ENCODE measurements around the gene EDN3.

The EDN3 gene, protein sequence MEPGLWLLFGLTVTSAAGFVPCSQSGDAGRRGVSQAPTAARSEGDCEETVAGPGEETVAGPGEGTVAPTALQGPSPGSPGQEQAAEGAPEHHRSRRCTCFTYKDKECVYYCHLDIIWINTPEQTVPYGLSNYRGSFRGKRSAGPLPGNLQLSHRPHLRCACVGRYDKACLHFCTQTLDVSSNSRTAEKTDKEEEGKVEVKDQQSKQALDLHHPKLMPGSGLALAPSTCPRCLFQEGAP

DNA sequence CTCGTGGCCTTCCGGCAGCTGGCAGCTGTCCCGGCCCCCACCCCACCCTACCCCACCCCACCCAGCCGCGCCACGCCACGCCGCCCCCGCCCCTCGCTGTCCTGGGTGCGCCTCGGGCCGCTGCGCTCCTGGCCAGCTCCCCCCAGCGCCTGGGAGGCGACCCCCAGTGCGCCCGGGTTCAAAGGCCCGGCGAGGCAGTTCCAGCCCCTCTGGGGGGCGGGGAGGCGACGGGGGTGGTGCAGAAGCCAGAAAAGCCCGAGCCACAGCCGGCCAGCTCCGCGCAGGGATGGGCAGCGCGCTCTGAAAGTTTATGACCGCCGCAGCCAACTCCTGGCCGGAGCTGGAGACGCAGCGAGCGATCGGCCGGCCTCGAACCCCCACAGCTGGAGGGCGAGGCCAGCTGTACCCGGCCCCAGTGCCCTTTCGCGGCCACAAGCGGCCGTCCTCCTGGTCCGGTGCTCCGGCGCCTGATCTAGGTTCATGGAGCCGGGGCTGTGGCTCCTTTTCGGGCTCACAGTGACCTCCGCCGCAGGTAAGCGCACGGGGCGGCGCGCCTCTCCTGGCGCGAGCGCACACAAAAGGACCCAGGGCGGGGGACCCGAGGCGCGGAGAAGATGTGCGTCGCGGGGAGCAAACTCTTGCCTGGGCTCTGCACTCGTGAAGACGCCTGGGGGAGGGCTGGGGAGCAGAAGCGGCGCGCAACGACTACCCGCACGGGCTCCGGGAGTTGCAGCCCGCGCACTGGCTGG, at the start of gene EDN3:
Gene EDN3 (plus strand): TSS at position 279 of the 749 bp plus-strand sequence. CDS start 202 bp downstream, at position 481.
- no peak for DNase-seq (ENCODE audit: low read depth, low spot score)

GRCh38 chr20:59253325-59253724, 47.1 kb upstream of the EDN3 start:
- DNase-seq (ENCODE audit: low read depth, low spot score) = no peak

DNA sequence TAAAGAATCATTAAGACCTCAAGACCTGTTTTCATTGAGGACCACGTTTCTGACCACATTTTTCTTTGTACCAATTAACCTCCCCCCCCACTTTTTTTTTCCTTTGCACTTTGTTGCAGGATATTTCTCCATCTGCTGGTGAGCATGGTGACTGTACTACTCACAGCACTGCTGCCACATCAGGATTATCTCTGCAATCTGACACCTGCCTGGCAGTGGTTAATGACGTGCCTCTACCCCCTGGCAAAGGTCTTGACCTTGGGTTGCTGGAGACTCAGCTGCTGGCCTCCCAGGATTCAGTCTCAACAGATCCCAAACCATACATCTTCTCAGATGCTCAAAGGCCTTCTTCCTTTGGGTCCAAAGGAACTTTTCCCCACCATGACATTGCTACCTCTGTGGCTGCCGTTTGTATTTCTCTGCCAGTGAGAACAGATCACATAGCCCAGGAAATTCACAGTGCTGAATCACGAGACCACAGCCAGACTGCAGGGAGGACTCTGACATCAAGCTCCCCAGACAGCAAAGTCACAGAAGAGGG, 46.6 kb upstream of the EDN3 start:
- no peak for DNase-seq (ENCODE audit: low read depth, low spot score)

DNA sequence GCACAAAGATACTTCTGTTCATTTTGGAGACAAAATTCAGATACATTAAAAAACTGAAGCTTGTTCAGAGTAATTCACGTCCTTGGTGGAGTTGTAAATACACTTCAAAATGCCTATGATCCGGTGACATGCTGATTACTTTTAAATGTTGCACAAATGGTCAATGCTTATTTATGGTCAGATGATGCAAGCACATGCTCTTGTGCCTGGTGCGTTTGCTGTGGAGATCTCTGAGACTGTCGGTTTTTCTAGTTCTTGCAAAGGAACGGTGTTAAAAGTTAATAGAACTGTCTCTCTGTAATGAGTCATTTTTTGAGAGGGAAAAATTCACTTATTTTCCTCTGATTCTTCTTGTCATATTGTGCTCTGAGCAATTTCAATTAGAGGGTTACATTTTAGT, 45.2 kb upstream of the EDN3 start:
- no peak for DNase-seq (ENCODE audit: low read depth, low spot score)

- DNase-seq (ENCODE audit: low read depth, low spot score) = no peak
Measured at GRCh38 chr20:59258221-59258621, 42.2 kb upstream of the EDN3 start.

DNA sequence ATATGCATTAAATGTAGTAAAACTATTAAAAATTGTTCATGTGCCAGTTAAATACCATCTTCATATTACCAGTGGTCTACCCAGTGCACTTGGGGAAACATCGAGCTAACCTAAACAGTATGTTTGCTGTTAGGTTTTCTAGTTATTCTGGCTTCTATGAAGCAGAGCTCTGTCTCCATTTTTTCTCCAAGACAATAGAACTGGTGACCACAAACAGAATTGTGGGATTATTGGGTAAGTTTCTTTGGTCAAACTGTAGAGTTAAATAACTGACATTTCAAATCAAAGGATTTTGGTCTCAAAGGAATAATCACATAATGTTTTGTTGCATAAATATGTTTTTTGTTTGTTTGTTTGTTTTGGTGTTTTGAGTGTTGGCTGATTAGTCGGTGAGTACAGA, 40.5 kb upstream of the EDN3 start:
- DNase-seq (ENCODE audit: low read depth, low spot score) = no peak

- DNase-seq (ENCODE audit: low read depth, low spot score) = no peak
Measured at GRCh38 chr20:59265298-59265697, 35.1 kb upstream of the EDN3 start.

DNA sequence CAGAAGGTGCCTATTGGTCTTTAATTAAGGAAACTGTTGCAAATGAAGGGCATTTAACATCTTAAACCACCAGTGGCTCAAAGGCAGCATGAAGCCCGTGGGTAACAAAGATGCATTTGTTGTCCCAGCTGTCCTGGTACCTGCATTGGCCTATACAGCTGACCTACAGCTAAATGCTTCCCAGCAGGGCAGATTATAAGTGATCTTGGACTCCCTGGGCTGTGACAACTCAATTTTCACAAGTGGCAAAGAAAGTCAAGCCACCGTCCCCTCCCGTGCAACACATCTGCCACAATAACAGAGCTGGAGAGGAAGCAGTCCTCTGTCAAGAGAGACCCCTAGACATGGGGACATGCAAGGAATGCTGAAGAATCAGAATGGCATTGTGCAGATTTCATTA, 31.5 kb upstream of the EDN3 start:
- DNase-seq (ENCODE audit: low read depth, low spot score) = no peak

GRCh38 chr20:59269411-59270025, 30.9 kb upstream of the EDN3 start:
- DNase-seq (ENCODE audit: low read depth, low spot score) = no peak

DNA sequence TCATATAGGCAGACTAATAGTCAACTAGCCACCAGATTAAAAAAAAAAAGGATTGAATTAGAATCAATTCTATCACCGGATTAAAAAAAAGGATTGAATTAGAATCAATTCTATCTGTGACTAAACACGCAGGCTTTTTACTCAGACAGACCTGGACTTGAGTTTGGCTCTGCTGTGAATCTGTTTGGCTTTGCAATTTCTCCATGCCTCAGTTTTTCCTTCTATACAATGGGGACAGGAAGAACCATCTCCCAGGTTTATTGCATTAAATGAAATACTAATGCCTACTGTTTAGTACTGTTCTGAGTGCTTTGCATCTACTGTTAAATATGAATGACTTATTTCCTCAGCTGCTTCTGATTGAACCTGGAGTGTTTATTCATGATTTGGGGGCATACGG, 30.0 kb upstream of the EDN3 start:
- DNase-seq (ENCODE audit: low read depth, low spot score) = no peak

DNA sequence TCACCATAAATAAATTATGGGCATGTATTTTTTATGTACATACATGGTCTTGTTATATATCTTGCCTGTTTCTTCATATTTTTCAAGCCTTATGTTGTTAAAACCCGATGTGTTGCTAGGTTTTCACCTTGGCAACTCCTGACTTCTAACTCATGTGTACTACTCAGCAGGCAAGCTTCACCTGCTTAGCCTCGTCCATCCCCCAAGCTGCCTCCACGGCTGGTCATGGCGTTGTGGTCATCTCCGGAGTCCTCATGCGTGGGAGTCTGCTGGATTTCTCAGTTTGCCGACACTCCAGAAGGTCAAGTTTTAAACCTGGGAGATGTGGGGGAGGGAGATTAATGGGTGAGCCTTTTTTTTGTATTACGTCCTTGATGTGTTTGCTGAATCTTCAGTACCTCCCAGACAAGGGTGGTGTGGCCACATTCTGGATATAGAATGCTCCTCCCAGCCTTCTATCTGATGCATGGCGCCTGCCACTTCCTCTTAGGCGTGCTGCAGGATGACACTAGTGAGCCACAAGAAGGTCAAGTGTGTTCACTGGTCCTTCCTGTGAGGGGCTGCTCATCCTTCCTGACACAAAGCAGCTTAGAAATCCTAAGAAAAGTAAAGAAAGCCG, 26.6 kb upstream of the EDN3 start:
- DNase-seq (ENCODE audit: low read depth, low spot score) = no peak

DNA sequence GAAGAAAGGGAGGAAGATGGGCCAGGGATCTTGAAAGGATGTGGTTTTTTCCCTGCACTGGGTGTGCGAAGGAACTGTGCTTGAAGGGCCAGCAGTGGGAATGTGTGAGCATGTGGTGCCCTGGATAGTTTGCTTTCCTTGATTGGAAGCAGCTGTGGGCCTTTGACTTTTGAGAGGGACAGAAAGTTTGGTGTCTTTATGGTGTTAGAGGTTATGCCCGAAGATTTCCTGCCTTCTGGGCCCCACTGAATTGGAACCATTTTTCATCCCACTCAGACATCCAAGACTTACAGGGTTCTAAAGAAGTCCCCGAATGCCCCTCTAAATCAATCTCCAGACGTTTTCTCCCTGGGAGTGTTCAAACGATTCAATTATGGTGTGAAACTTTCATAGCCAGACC, 23.5 kb upstream of the EDN3 start:
- DNase-seq (ENCODE audit: low read depth, low spot score) = no peak

DNA sequence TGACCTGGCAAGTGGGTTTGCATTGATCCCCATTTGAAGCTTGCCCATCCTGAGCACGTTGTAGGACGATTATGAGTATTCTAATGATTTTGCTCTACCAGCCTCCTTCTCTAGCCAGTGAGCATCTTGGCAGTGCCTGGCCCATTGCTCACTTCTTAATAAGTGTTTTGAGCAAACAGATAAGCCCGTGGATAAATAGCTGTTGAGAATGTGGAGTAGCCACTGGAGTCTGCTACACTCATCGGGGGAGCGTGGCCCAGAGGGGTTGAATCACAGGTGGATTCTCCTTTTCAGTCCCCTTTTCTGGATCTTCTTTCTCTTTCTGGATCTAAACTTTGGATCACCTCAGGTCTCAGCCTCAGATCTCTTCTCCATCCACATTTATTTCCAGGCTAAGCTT, 15.9 kb upstream of the EDN3 start:
- DNase-seq (ENCODE audit: low read depth, low spot score) = no peak

DNA sequence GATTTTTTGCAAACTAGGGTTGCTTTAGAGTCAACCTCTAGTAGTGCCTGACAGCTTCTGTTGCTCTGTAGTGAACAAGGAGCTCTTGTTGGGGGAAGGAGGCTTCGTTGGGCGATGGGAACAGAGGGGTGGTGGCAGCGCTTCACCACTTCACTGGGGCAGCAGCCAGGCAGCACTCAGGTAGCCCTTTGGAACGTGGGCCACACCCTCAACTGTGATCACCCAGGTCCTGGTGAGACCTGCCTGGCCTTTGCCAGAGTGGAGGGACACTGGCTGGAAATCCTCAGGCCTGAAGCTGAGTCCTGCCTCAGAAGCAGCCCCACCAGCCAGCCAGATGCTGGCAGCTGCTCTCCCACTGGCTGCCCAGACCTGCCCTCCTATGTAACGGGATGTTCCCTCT, 10.4 kb upstream of the EDN3 start:
- DNase-seq (ENCODE audit: low read depth, low spot score) = no peak

DNA sequence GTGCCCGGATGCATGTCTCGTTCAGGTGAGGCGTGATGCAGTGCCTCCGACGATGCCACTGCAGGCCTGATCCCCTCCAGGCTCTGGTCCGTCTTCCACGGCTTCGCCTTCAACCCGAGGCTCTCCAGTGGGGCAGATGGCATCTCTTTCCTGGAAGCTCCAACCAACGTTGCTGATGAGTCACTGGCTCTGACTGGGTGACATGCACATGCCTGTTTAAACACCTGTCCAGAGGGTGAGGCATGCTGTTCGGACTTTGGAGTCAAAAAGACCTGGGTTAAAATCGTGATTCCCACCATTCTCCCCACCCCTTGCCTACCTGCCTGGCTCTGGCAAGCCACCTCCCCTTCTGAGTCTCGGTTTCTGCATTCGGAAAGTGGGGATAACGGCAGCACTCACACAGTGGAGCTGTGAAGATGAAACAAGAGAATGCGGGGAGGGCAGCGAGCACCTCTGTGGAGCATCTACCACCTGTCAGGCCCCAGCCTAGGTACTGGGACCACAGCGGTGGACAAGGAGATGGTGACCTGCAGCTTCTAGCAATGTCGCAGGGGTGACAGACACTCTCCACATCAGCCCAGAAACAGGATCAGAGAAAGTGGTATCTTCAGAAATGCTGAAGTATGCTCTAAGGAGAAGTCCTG, 8.5 kb upstream of the EDN3 start:
- no peak for DNase-seq (ENCODE audit: low read depth, low spot score)

GRCh38 chr20:59295531-59295930, 4.9 kb upstream of the EDN3 start:
- DNase-seq (ENCODE audit: low read depth, low spot score) = no peak

GRCh38 chr20:59297686-59298085, 2.7 kb upstream of the EDN3 start:
- DNase-seq (ENCODE audit: low read depth, low spot score) = no peak

GRCh38 chr20:59299945-59300332, 472 bp upstream of the EDN3 start:
- DNase-seq (ENCODE audit: low read depth, low spot score) = no peak

DNA sequence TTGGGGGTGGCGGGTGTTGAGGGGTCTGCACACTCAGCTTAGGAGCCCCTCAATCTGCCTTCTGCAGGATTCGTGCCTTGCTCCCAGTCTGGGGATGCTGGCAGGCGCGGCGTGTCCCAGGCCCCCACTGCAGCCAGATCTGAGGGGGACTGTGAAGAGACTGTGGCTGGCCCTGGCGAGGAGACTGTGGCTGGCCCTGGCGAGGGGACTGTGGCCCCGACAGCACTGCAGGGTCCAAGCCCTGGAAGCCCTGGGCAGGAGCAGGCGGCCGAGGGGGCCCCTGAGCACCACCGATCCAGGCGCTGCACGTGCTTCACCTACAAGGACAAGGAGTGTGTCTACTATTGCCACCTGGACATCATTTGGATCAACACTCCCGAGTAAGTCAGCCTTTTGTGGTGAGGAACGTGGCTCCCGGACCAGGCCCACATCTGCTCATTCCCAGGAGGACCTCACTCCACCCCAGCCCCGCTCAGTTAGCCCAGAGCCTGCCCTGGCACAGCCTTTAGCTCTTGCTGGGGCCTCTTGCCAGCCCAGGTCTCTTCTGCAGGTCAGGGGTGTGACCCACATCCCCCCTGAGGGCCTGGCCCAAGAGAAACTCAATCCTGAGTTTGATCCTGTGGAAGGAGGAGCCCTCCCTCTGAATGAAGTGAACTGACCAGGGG, 1.1 kb downstream of the EDN3 start:
- no peak for DNase-seq (ENCODE audit: low read depth, low spot score)

GRCh38 chr20:59305908-59306655, 5.7 kb downstream of the EDN3 start:
- no peak for DNase-seq (ENCODE audit: low read depth, low spot score)

- no peak for DNase-seq (ENCODE audit: low read depth, low spot score)
Measured at GRCh38 chr20:59307270-59307669, 6.9 kb downstream of the EDN3 start.

All from activated CD4-positive, CD25-positive, alpha-beta regulatory T cell treated with anti-CD3 and anti-CD28 coated beads, Interleukin-2, amount 50 U/mL, for 16 hours (primary cell).